Activated naive CD8-positive, alpha-beta T cell treated with anti-CD3 and anti-CD28 coated beads, Interleukin-2, amount 50 U/mL, for 24 hours (primary cell): ENCODE results near the gene NT5E.

Source experiments
- ATAC-seq: fragments of 150-1000 bp; cut with Tn5 transposase; one replicate; pipeline ENCODE4 v1.10.0; 2021
- DNase-seq: peaks from one replicate; pipeline ENCODE4 v3.0.0; 2021
- H3K27ac Mint-ChIP-seq: one replicate; pipeline ENCODE4 v1.8.0; 2021; ENCODE audit warnings: mild to moderate bottlenecking, mixed read lengths
- H3K27me3 Mint-ChIP-seq: one replicate; pipeline ENCODE4 v1.8.0; 2021; ENCODE audit warnings: mixed read lengths
- H3K36me3 Mint-ChIP-seq: one replicate; pipeline ENCODE4 v1.8.0; 2021; ENCODE audit warnings: low read depth, mixed read lengths
- H3K4me1 Mint-ChIP-seq: one replicate; pipeline ENCODE4 v1.8.0; 2021; ENCODE audit warnings: mixed read lengths
- H3K4me3 Mint-ChIP-seq: one replicate; pipeline ENCODE4 v1.8.0; 2021; ENCODE audit warnings: mild to moderate bottlenecking, moderate library complexity, mixed read lengths
- H3K9me3 Mint-ChIP-seq: one replicate; pipeline ENCODE4 v1.8.0; 2021; ENCODE audit warnings: mixed read lengths

NT5E gene

GRCh38 chr6:85460154-85460920 lies 10.5 kb downstream of the NT5E start:
- peaks cover 100% of the 10 kb centered on the region for H3K4me1 Mint-ChIP-seq
- no peak for ATAC-seq
- H3K27ac Mint-ChIP-seq = peak overlapping the region; percentile 96
- H3K36me3 Mint-ChIP-seq = no peaks in the 10 kb centered on the region
- peak overlapping the region; percentile 31 for H3K4me3 Mint-ChIP-seq
- H3K27me3 Mint-ChIP-seq = no peaks in the 10 kb centered on the region
- DNase-seq = no peak
- H3K9me3 Mint-ChIP-seq = no peaks in the 10 kb centered on the region

- Mint-ChIP-seq H3K36me3 (no peaks in the 10 kb centered on the region), H3K27ac (peak overlapping the region; percentile 96), H3K27me3 (no peaks in the 10 kb centered on the region), H3K4me3 (peak overlapping the region; percentile 48), H3K9me3 (no peaks in the 10 kb centered on the region), H3K4me1 (peaks cover 100% of the 10 kb centered on the region)
- DNase-seq = peak; percentile 52
- ATAC-seq = peak; percentile 42
Measured at GRCh38 chr6:85460921-85461797, 11.3 kb downstream of the NT5E start.

GRCh38 chr6:85461798-85462170 lies 11.9 kb downstream of the NT5E start:
- Mint-ChIP-seq H3K27ac (peak overlapping the region; percentile 96), H3K27me3 (no peaks in the 10 kb centered on the region), H3K4me3 (peak overlapping the region; percentile 48), H3K36me3 (peaks cover under 1% of the 10 kb centered on the region), H3K4me1 (peaks cover 100% of the 10 kb centered on the region), H3K9me3 (no peaks in the 10 kb centered on the region)
- ATAC-seq = peak; percentile 0
- no peak for DNase-seq

- Mint-ChIP-seq H3K27me3 (no peaks in the 10 kb centered on the region), H3K36me3 (peaks cover 3% of the 10 kb centered on the region), H3K27ac (peak overlapping the region; percentile 96), H3K4me1 (peaks cover 93% of the 10 kb centered on the region), H3K9me3 (no peaks in the 10 kb centered on the region), H3K4me3 (no peak overlapping the region)
- no peak for ATAC-seq
- DNase-seq = no peak
Measured at GRCh38 chr6:85462673-85463072, 12.8 kb downstream of the NT5E start.

GRCh38 chr6:85463621-85464259 lies 13.9 kb downstream of the NT5E start:
- ATAC-seq = no peak
- no peaks in the 10 kb centered on the region for H3K9me3 Mint-ChIP-seq
- peaks cover 3% of the 10 kb centered on the region for H3K36me3 Mint-ChIP-seq
- no peaks in the 10 kb centered on the region for H3K27me3 Mint-ChIP-seq
- peak overlapping the region; percentile 61 for H3K4me3 Mint-ChIP-seq
- DNase-seq = no peak
- H3K4me1 Mint-ChIP-seq = peaks cover 86% of the 10 kb centered on the region
- H3K27ac Mint-ChIP-seq = peak overlapping the region; percentile 96

- no peaks in the 10 kb centered on the region for H3K9me3 Mint-ChIP-seq
- peaks cover 83% of the 10 kb centered on the region for H3K4me1 Mint-ChIP-seq
- H3K27ac Mint-ChIP-seq = peak overlapping the region; percentile 96
- no peaks in the 10 kb centered on the region for H3K27me3 Mint-ChIP-seq
- peaks cover 5% of the 10 kb centered on the region for H3K36me3 Mint-ChIP-seq
- DNase-seq (peak; percentile 70), ATAC-seq (peak; percentile 44)
- H3K4me3 Mint-ChIP-seq = peak overlapping the region; percentile 61
Measured at GRCh38 chr6:85464260-85464644, 14.4 kb downstream of the NT5E start.

- peaks cover 80% of the 10 kb centered on the region for H3K4me1 Mint-ChIP-seq
- DNase-seq (peak; percentile 59), ATAC-seq (peak; percentile 78)
- H3K27ac Mint-ChIP-seq = peak overlapping the region; percentile 96
- H3K4me3 Mint-ChIP-seq = peak overlapping the region; percentile 61
- H3K9me3 Mint-ChIP-seq = no peaks in the 10 kb centered on the region
- H3K36me3 Mint-ChIP-seq = peaks cover 8% of the 10 kb centered on the region
- no peaks in the 10 kb centered on the region for H3K27me3 Mint-ChIP-seq
Measured at GRCh38 chr6:85464722-85465150, 14.9 kb downstream of the NT5E start.

GRCh38 chr6:85465762-85466161 lies 15.9 kb downstream of the NT5E start:
- peak overlapping the region; percentile 61 for H3K4me3 Mint-ChIP-seq
- DNase-seq (no peak), ATAC-seq (no peak)

GRCh38 chr6:85468326-85468725 lies 18.4 kb downstream of the NT5E start:
- Mint-ChIP-seq H3K4me3 (no peak overlapping the region), H3K9me3 (no peaks in the 10 kb centered on the region), H3K27ac (no peak overlapping the region), H3K27me3 (no peaks in the 10 kb centered on the region), H3K4me1 (peaks cover 48% of the 10 kb centered on the region), H3K36me3 (peaks cover 8% of the 10 kb centered on the region)
- DNase-seq (no peak), ATAC-seq (no peak)

More at GRCh38 chr6:85465762-85466161, 15.9 kb downstream of the NT5E start:
- H3K36me3 Mint-ChIP-seq = peaks cover 8% of the 10 kb centered on the region
- no peaks in the 10 kb centered on the region for H3K9me3 Mint-ChIP-seq
- H3K27me3 Mint-ChIP-seq = no peaks in the 10 kb centered on the region
- peaks cover 74% of the 10 kb centered on the region for H3K4me1 Mint-ChIP-seq
- peak overlapping the region; percentile 96 for H3K27ac Mint-ChIP-seq

- no peak overlapping the region for H3K4me3 Mint-ChIP-seq
- H3K27me3 Mint-ChIP-seq = no peaks in the 10 kb centered on the region
- no peaks in the 10 kb centered on the region for H3K9me3 Mint-ChIP-seq
- H3K4me1 Mint-ChIP-seq = peaks cover 43% of the 10 kb centered on the region
- H3K27ac Mint-ChIP-seq = no peak overlapping the region
- ATAC-seq (no peak), DNase-seq (no peak)
- peaks cover 10% of the 10 kb centered on the region for H3K36me3 Mint-ChIP-seq
Measured at GRCh38 chr6:85469276-85470022, 19.6 kb downstream of the NT5E start.

- Mint-ChIP-seq H3K36me3 (peaks cover 10% of the 10 kb centered on the region), H3K27me3 (no peaks in the 10 kb centered on the region), H3K4me3 (no peak overlapping the region), H3K27ac (no peak overlapping the region), H3K4me1 (peaks cover 37% of the 10 kb centered on the region), H3K9me3 (no peaks in the 10 kb centered on the region)
- ATAC-seq = no peak
- no peak for DNase-seq
Measured at GRCh38 chr6:85470023-85470410, 20.1 kb downstream of the NT5E start.

- Mint-ChIP-seq H3K4me3 (no peak overlapping the region), H3K36me3 (peaks cover 17% of the 10 kb centered on the region), H3K27me3 (no peaks in the 10 kb centered on the region), H3K4me1 (peaks cover 18% of the 10 kb centered on the region), H3K27ac (no peak overlapping the region), H3K9me3 (no peaks in the 10 kb centered on the region)
- DNase-seq = no peak
- ATAC-seq = no peak
Measured at GRCh38 chr6:85472744-85473143, 22.9 kb downstream of the NT5E start.

GRCh38 chr6:85473748-85474147 lies 23.9 kb downstream of the NT5E start:
- ATAC-seq = no peak
- no peak for DNase-seq
- H3K4me3 Mint-ChIP-seq = no peak overlapping the region
- peaks cover 15% of the 10 kb centered on the region for H3K4me1 Mint-ChIP-seq
- no peaks in the 10 kb centered on the region for H3K27me3 Mint-ChIP-seq
- H3K27ac Mint-ChIP-seq = no peak overlapping the region
- peaks cover 17% of the 10 kb centered on the region for H3K36me3 Mint-ChIP-seq
- H3K9me3 Mint-ChIP-seq = no peaks in the 10 kb centered on the region

GRCh38 chr6:85476532-85476931 lies 26.6 kb downstream of the NT5E start:
- H3K36me3 Mint-ChIP-seq = peaks cover 12% of the 10 kb centered on the region
- no peaks in the 10 kb centered on the region for H3K27me3 Mint-ChIP-seq
- no peak overlapping the region for H3K27ac Mint-ChIP-seq
- H3K4me1 Mint-ChIP-seq = peaks cover 7% of the 10 kb centered on the region
- no peak for DNase-seq
- no peaks in the 10 kb centered on the region for H3K9me3 Mint-ChIP-seq
- no peak overlapping the region for H3K4me3 Mint-ChIP-seq
- no peak for ATAC-seq
